Middle frontal gyrus (tissue), 1 donor: Measurements from ENCODE around the gene ASCL3.
"Not testable (repeated sequence)": the region's sequence is repeated elsewhere in the genome, so short reads cannot be mapped to it uniquely, and the experiment has no call there.

Experiments
- DNase-seq: peaks from one replicate; pipeline ENCODE4 v3.0.0-alpha.2; 2015; ENCODE audit warnings: low spot score; ENCODE audit errors: extremely low spot score

Gene ASCL3

GRCh38 chr11:8948886-8949285 is 6.1 kb upstream of the ASCL3 start:
- no peak for DNase-seq

GRCh38 chr11:8947230-8947943 is 4.6 kb upstream of the ASCL3 start:
- DNase-seq: no peak

GRCh38 chr11:8941341-8942103 is 1.3 kb downstream of the ASCL3 start:
- DNase-seq: no peak

GRCh38 chr11:8937659-8938058 is 5.2 kb downstream of the ASCL3 start:
- no peak for DNase-seq

GRCh38 chr11:8937159-8937558 is 5.7 kb downstream of the ASCL3 start:
- no peak for DNase-seq

GRCh38 chr11:8935789-8936188 is 7.0 kb downstream of the ASCL3 start:
- not testable (repeated sequence) for DNase-seq

GRCh38 chr11:8934742-8935488 is 7.9 kb downstream of the ASCL3 start:
- no peak for DNase-seq

GRCh38 chr11:8933931-8934330 is 8.9 kb downstream of the ASCL3 start:
- no peak for DNase-seq

GRCh38 chr11:8932564-8933180 is 10.1 kb downstream of the ASCL3 start, which contains the start of gene C11orf16:
Gene C11orf16, minus strand, starts transcription at chr11:8932947. Its CDS starts 639 bp downstream, at chr11:8932308.
- no peak for DNase-seq

GRCh38 chr11:8930456-8931175 is 12.2 kb downstream of the ASCL3 start:
- DNase-seq: no peak

GRCh38 chr11:8928981-8929615 is 13.7 kb downstream of the ASCL3 start:
- DNase-seq: no peak

- no peak for DNase-seq
Observed at GRCh38 chr11:8928205-8928604, 14.6 kb downstream of the ASCL3 start.

- DNase-seq: no peak
Observed at GRCh38 chr11:8927233-8927632, 15.6 kb downstream of the ASCL3 start.

- DNase-seq: no peak
Observed at GRCh38 chr11:8926236-8926635, 16.6 kb downstream of the ASCL3 start.

- DNase-seq: no peak
Observed at GRCh38 chr11:8925711-8926110, 17.1 kb downstream of the ASCL3 start.

- DNase-seq: no peak
Observed at GRCh38 chr11:8922691-8923090, 20.1 kb downstream of the ASCL3 start.

GRCh38 chr11:8917157-8917825 is 25.5 kb downstream of the ASCL3 start:
- DNase-seq: no peak

GRCh38 chr11:8914661-8915018 is 28.2 kb downstream of the ASCL3 start:
- DNase-seq: no peak

- no peak for DNase-seq
Observed at GRCh38 chr11:8913961-8914660, 28.7 kb downstream of the ASCL3 start.
